Middle frontal gyrus (tissue), 1 donor: ENCODE measurements around the gene DOP1B.
"Not testable (repeated sequence)": the region's sequence is repeated elsewhere in the genome, so short reads cannot be mapped to it uniquely, and the experiment has no call there.

Experiments
- DNase-seq: peaks from one replicate; pipeline ENCODE4 v3.0.0-alpha.2; 2015; ENCODE audit warnings: low spot score; ENCODE audit errors: extremely low spot score

DOP1B gene

GRCh38 chr21:36171741-36172331 is 15.2 kb downstream of the DOP1B start:
- DNase-seq, result no peak

GRCh38 chr21:36174780-36175179 is 18.2 kb downstream of the DOP1B start:
- DNase-seq, result no peak

- DNase-seq, result no peak
Observed at GRCh38 chr21:36175771-36176565, 19.3 kb downstream of the DOP1B start.

- no peak for DNase-seq
Observed at GRCh38 chr21:36178349-36178748, 21.7 kb downstream of the DOP1B start.

GRCh38 chr21:36179145-36179544 is 22.5 kb downstream of the DOP1B start:
- no peak for DNase-seq

- DNase-seq, result no peak
Observed at GRCh38 chr21:36180963-36181362, 24.3 kb downstream of the DOP1B start.

GRCh38 chr21:36183144-36183795 is 26.6 kb downstream of the DOP1B start:
- DNase-seq, result no peak

- DNase-seq, result no peak
Observed at GRCh38 chr21:36184545-36184944, 27.9 kb downstream of the DOP1B start.

GRCh38 chr21:36185523-36185922 is 28.9 kb downstream of the DOP1B start:
- no peak for DNase-seq

GRCh38 chr21:36186081-36186480 is 29.5 kb downstream of the DOP1B start:
- DNase-seq, result no peak

GRCh38 chr21:36186506-36187399 is 30.1 kb downstream of the DOP1B start:
- DNase-seq, result no peak

- no peak for DNase-seq
Observed at GRCh38 chr21:36188081-36188681, 31.6 kb downstream of the DOP1B start.

- DNase-seq, result no peak
Observed at GRCh38 chr21:36188937-36189336, 32.3 kb downstream of the DOP1B start.

- no peak for DNase-seq
Observed at GRCh38 chr21:36190736-36191135, 34.1 kb downstream of the DOP1B start.

- DNase-seq, result no peak
Observed at GRCh38 chr21:36193200-36193599, 36.6 kb downstream of the DOP1B start.

- DNase-seq, result no peak
Observed at GRCh38 chr21:36194024-36194423, 37.4 kb downstream of the DOP1B start.

- no peak for DNase-seq
Observed at GRCh38 chr21:36195613-36196012, 39.0 kb downstream of the DOP1B start.

- no peak for DNase-seq
Observed at GRCh38 chr21:36199021-36199420, 42.4 kb downstream of the DOP1B start.

GRCh38 chr21:36199575-36199974 is 43.0 kb downstream of the DOP1B start:
- not testable (repeated sequence) for DNase-seq

- no peak for DNase-seq
Observed at GRCh38 chr21:36200081-36200561, 43.5 kb downstream of the DOP1B start.
